ENCODE measurements around the gene CLINT1. TPM values are rescaled to one million over a fixed set of nuclear protein-coding genes. Genes with fewer than 3 reads are reported as not detected.

Gene CLINT1
- total RNA-seq, 1 experiment from 2014 or later: 69.2 TPM

DNA sequence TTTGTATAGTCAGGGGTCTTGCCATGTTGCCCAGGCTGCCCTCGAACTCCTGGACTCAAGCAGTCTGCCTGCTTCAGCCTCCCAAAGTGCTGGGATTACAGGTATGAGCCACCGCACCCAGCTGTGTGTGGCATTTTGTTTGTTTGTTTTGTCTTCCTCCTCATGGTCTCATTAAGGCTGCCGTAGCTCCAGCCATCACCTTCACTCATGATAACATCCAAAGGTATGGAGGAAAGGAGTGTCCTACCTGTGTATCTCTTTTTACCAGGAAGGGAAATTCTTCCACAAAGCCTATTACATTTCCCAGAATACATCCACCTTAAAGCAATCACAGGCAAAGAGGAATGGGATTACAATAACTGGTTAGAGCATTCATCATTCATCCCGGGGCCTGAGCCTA, 88.3 kb downstream of the CLINT1 start:
- no peaks in the 10 kb centered on the region for H3K27me3 ChIP-seq (ENCODE audit: insufficient read depth, low read length)
- DNase-seq (ENCODE audit: low read depth, low spot score) (no peak), ATAC-seq (no peak)
- intact Hi-C loops (cut with micrococcal nuclease): no loop called here
- ChIA-PET RAD21 (ENCODE audit: low non-redundant PET in 1 of 2, low total read pairs in 2 of 2, uncharacterized antibody in 2 of 2, unreplicated experiment in 2 of 2) (no interaction called here), POLR2A (no interaction called here), CTCF (no interaction called here)
- H3K36me3 ChIP-seq (ENCODE audit: control insufficient read depth in 1 of 2, insufficient read depth in 2 of 2, low read length in 2 of 2): no peaks in the 10 kb centered on the region
- no peak overlapping the region for H3K27ac ChIP-seq (ENCODE audit: low read depth, low read length)
- BruUV-seq (replicated peaks): no TSS peak
- H3K4me2 ChIP-seq (ENCODE audit: low read length): no peak overlapping the region
- H3K4me1 ChIP-seq (ENCODE audit: control insufficient read depth in 1 of 2, insufficient read depth in 2 of 2, low read length in 2 of 2): no peaks in the 10 kb centered on the region
- no peak overlapping the region for H3K4me3 ChIP-seq (replicated peaks in 1 of 2; ENCODE audit: low read depth in 1 of 2, low read length in 2 of 2)
- H3K9ac ChIP-seq (ENCODE audit: low read length): no peak overlapping the region
- no peak overlapping the region for H2AFZ ChIP-seq (ENCODE audit: low read depth, low read length, poor library complexity, severe bottlenecking)
- H3K9me2 ChIP-seq (ENCODE audit: insufficient read depth): no peaks in the 10 kb centered on the region
- TF ChIP-seq TCF7L2 (IDR thresholded peaks at IDR 0.05; ENCODE audit: borderline replicate concordance, extremely low read depth, insufficient read depth, insufficient read length) (no peak), EGR1 (IDR thresholded peaks at IDR 0.05; ENCODE audit: low read depth) (no peak)
- no peaks in the 10 kb centered on the region for H3K79me2 ChIP-seq (ENCODE audit: insufficient read depth, low read length)
- no peaks in the 10 kb centered on the region for H4K20me1 ChIP-seq (ENCODE audit: insufficient read depth)
- no peaks in the 10 kb centered on the region for H3K9me3 ChIP-seq (ENCODE audit: control insufficient read depth in 1 of 2, insufficient read depth in 1 of 2, low read depth in 1 of 2, low read length in 2 of 2)

DNA sequence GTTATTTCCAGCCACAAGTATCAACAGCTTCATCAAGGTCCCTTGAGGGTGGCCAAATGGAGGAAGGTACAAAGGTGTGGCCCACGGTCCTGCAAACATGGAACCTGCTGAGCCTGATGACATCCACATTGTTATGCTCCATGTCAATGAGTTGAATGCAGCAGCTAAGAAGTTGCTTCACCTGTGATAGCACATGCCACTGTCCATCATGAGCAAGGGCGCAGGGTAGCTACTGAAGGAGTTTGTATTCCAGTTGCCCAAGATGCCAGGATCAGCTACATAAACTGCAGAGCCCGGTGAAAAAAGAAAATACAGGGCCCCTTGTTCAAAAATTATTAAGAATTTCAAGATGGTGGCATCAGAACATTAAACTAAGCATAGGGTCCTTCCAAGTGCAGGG, 91.3 kb downstream of the CLINT1 start:
- H4K20me1 ChIP-seq (ENCODE audit: insufficient read depth): no peaks in the 10 kb centered on the region
- no peaks in the 10 kb centered on the region for H3K9me2 ChIP-seq (ENCODE audit: insufficient read depth)
- no TSS peak for BruUV-seq (replicated peaks)
- ChIA-PET POLR2A (no interaction called here), CTCF (no interaction called here), RAD21 (ENCODE audit: low non-redundant PET in 1 of 2, low total read pairs in 2 of 2, uncharacterized antibody in 2 of 2, unreplicated experiment in 2 of 2) (no interaction called here)
- H3K4me2 ChIP-seq (ENCODE audit: low read length): no peak overlapping the region
- H3K9me3 ChIP-seq (ENCODE audit: control insufficient read depth in 1 of 2, insufficient read depth in 1 of 2, low read depth in 1 of 2, low read length in 2 of 2): no peaks in the 10 kb centered on the region
- DNase-seq (ENCODE audit: low read depth, low spot score): no peak
- no peak overlapping the region for H3K4me3 ChIP-seq (replicated peaks in 1 of 2; ENCODE audit: low read depth in 1 of 2, low read length in 2 of 2)
- H3K79me2 ChIP-seq (ENCODE audit: insufficient read depth, low read length): no peaks in the 10 kb centered on the region
- no peaks in the 10 kb centered on the region for H3K4me1 ChIP-seq (ENCODE audit: control insufficient read depth in 1 of 2, insufficient read depth in 2 of 2, low read length in 2 of 2)
- intact Hi-C loops (cut with micrococcal nuclease): loop anchor here (10.0 kb wide), 2 partner anchors 147 to 1367 kb away; no protein-coding TSS in a partner anchor
- H2AFZ ChIP-seq (ENCODE audit: low read depth, low read length, poor library complexity, severe bottlenecking): no peak overlapping the region
- H3K27me3 ChIP-seq (ENCODE audit: insufficient read depth, low read length): no peaks in the 10 kb centered on the region
- TF ChIP-seq CEBPB (IDR thresholded peaks at IDR 0.05; ENCODE audit: low read depth) (no peak), RAD21 (IDR thresholded peaks at IDR 0.05; ENCODE audit: low read depth) (no peak), SIN3A (IDR thresholded peaks at IDR 0.05; ENCODE audit: low read depth) (no peak), EZH2 (IDR thresholded peaks at IDR 0.05) (no peak), JUND (IDR thresholded peaks at IDR 0.05) (no peak), ZFX (IDR thresholded peaks at IDR 0.05) (no peak), FOSL1 (IDR thresholded peaks at IDR 0.05; ENCODE audit: low read depth) (no peak), EGR1 (IDR thresholded peaks at IDR 0.05; ENCODE audit: low read depth) (no peak), POLR2AphosphoS5 (IDR thresholded peaks at IDR 0.05; ENCODE audit: low read depth, low read length) (no peak), YY1 (IDR thresholded peaks at IDR 0.05; ENCODE audit: extremely low read depth, insufficient replicate concordance, low read depth, low read length) (no peak), MAX (IDR thresholded peaks at IDR 0.05) (no peak)
- TF ChIP-seq, protein P1, sequence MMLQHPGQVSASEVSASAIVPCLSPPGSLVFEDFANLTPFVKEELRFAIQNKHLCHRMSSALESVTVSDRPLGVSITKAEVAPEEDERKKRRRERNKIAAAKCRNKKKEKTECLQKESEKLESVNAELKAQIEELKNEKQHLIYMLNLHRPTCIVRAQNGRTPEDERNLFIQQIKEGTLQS (IDR thresholded peaks at IDR 0.05): no peak
- TF ChIP-seq, protein P2, sequence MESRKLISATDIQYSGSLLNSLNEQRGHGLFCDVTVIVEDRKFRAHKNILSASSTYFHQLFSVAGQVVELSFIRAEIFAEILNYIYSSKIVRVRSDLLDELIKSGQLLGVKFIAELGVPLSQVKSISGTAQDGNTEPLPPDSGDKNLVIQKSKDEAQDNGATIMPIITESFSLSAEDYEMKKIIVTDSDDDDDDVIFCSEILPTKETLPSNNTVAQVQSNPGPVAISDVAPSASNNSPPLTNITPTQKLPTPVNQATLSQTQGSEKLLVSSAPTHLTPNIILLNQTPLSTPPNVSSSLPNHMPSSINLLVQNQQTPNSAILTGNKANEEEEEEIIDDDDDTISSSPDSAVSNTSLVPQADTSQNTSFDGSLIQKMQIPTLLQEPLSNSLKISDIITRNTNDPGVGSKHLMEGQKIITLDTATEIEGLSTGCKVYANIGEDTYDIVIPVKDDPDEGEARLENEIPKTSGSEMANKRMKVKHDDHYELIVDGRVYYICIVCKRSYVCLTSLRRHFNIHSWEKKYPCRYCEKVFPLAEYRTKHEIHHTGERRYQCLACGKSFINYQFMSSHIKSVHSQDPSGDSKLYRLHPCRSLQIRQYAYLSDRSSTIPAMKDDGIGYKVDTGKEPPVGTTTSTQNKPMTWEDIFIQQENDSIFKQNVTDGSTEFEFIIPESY (IDR thresholded peaks at IDR 0.05; ENCODE audit: extremely low read depth, insufficient replicate concordance, low read length): no peak
- no peak overlapping the region for H3K27ac ChIP-seq (ENCODE audit: low read depth, low read length)
- no peak overlapping the region for H3K9ac ChIP-seq (ENCODE audit: low read length)
- no peak for ATAC-seq
- no peaks in the 10 kb centered on the region for H3K36me3 ChIP-seq (ENCODE audit: control insufficient read depth in 1 of 2, insufficient read depth in 2 of 2, low read length in 2 of 2)

Data from HCT116 (cell line).